Neural progenitor cell (in vitro differentiated cells): ENCODE results near the gene STRA8. TPM values are rescaled to one million over a fixed set of nuclear protein-coding genes. Genes with fewer than 3 reads are reported as not detected.
A peak's percentile ranks its signal among the peaks of the same experiment; 100 is the strongest.

Source experiments
- DNase-seq: peaks from one replicate; pipeline ENCODE4 v3.0.0-alpha.2; 2016; ENCODE audit warnings: low spot score
- H2AFZ ChIP-seq: fragments of 200-600 bp; sonication (generic); replicated peaks from 2 replicates; pipeline ENCODE4 v1.6.1; 2016; ENCODE audit warnings: antibody characterized with exemption
- H3F3A ChIP-seq: fragments of 200-600 bp; sonication (generic); 2 replicates; pipeline ENCODE4 v1.6.1; 2016; ENCODE audit warnings: antibody characterized with exemption, low read depth
- H3K27ac ChIP-seq: fragments of 200-600 bp; sonication (generic); 2 replicates; pipeline ENCODE4 v1.5.1; 2016; ENCODE audit warnings: mild to moderate bottlenecking
- H3K27me3 ChIP-seq: fragments of 200-600 bp; sonication (generic); 2 replicates; pipeline ENCODE4 v1.6.1; 2016; ENCODE audit warnings: mild to moderate bottlenecking, moderate library complexity
- H3K36me3 ChIP-seq: fragments of 200-600 bp; sonication (generic); 2 replicates; pipeline ENCODE4 v1.5.1; 2016
- H3K4me1 ChIP-seq: fragments of 200-600 bp; sonication (generic); 2 replicates; pipeline ENCODE4 v1.6.1; 2016; ENCODE audit warnings: mixed run types
- H3K4me2 ChIP-seq: fragments of 200-600 bp; sonication (generic); 2 replicates; pipeline ENCODE4 v1.6.1; 2016
- H3K4me3 ChIP-seq: fragments of 200-600 bp; sonication (generic); 2 replicates; pipeline ENCODE4 v1.5.1; 2016
- H3K79me2 ChIP-seq: fragments of 200-600 bp; sonication (generic); 2 replicates; pipeline ENCODE4 v1.6.1; 2016; ENCODE audit warnings: low read depth
- H3K9ac ChIP-seq: fragments of 200-600 bp; sonication (generic); 2 replicates; pipeline ENCODE4 v1.6.1; 2016
- H3K9me3 ChIP-seq: fragments of 200-600 bp; sonication (generic); 2 replicates; pipeline ENCODE4 v1.5.1; 2016; ENCODE audit warnings: low read depth
- H4K20me1 ChIP-seq: fragments of 200-600 bp; sonication (generic); 2 replicates; pipeline ENCODE4 v1.6.1; 2016; ENCODE audit warnings: low read depth
- H3K27ac Mint-ChIP-seq: 3 replicates; pipeline ENCODE4 v1.8.0; 2021; ENCODE audit warnings: mixed read lengths
- H3K27me3 Mint-ChIP-seq: 2 replicates; pipeline ENCODE4 v1.8.0; 2022; ENCODE audit warnings: low read depth, mild to moderate bottlenecking, inconsistent platforms, moderate library complexity, mixed read lengths; ENCODE audit not compliant: insufficient read depth
- H3K36me3 Mint-ChIP-seq: 3 replicates; pipeline ENCODE4 v1.8.0; 2021; ENCODE audit warnings: mixed read lengths
- H3K4me1 Mint-ChIP-seq: 3 replicates; pipeline ENCODE4 v1.8.0; 2021; ENCODE audit warnings: mixed read lengths
- H3K4me3 Mint-ChIP-seq: 3 replicates; pipeline ENCODE4 v1.8.0; 2021; ENCODE audit warnings: mild to moderate bottlenecking, moderate library complexity, mixed read lengths
- H3K9me3 Mint-ChIP-seq: 3 replicates; pipeline ENCODE4 v1.8.0; 2020; ENCODE audit warnings: mixed read lengths
- CTCF ChIP-seq: fragments of 200-600 bp; sonication (generic); IDR thresholded peaks from 2 replicates; pipeline ENCODE4 v1.5.1; 2017; ENCODE audit warnings: antibody characterized with exemption, mild to moderate bottlenecking
- EZH2 ChIP-seq: fragments of 200-600 bp; sonication (generic); IDR thresholded peaks from 2 replicates; pipeline ENCODE4 v1.6.1; 2017; ENCODE audit warnings: antibody characterized with exemption, mild to moderate bottlenecking, moderate library complexity
- EZH2phosphoT487 ChIP-seq: fragments of 200-600 bp; sonication (generic); IDR thresholded peaks from 2 replicates; pipeline ENCODE4 v1.6.1; 2017; ENCODE audit warnings: antibody characterized with exemption
- microRNA-seq: library from miRNA; unstranded; fragments of <30 nt; microRNA quantifications from one replicate; pipeline ENCODE4, GENCODE V29; 2016
- small RNA-seq: library from RNA; depleted of rRNA; stranded (forward); fragments of <200 nt; gene quantifications from one replicate; pipeline ENCODE3, GENCODE V24; 2015
- total RNA-seq: library from RNA; depleted of rRNA; stranded (reverse); fragments of >200 nt; gene quantifications from 2 replicates; pipeline ENCODE4 v1.2.3, GENCODE V29; 2015; ENCODE audit warnings: low replicate concordance

Gene STRA8
- total RNA-seq, 1 donor from 2014 or later, result not detected

GRCh38 chr7:135299235-135299634 is 65.6 kb downstream of the STRA8 start:
- Histone ChIP-seq H3K9ac (no peak overlapping the region), H3K4me1 (peaks cover 21% of the 10 kb centered on the region), H3K4me2 (peak overlapping the region; percentile 32), H2AFZ (no peak overlapping the region), H3K27me3 (no peaks in the 10 kb centered on the region), H3F3A (no peaks in the 10 kb centered on the region), H3K4me3 (no peak overlapping the region), H3K9me3 (peaks cover 6% of the 10 kb centered on the region), H3K79me2 (no peaks in the 10 kb centered on the region), H3K36me3 (no peaks in the 10 kb centered on the region), H3K27ac (no peak overlapping the region), H4K20me1 (no peaks in the 10 kb centered on the region)
- Mint-ChIP-seq H3K27me3 (peaks cover 3% of the 10 kb centered on the region), H3K9me3 (peaks cover 24% of the 10 kb centered on the region), H3K4me3 (no peak overlapping the region), H3K36me3 (no peaks in the 10 kb centered on the region), H3K27ac (no peak overlapping the region), H3K4me1 (peaks cover 34% of the 10 kb centered on the region)
- TF ChIP-seq EZH2 (no peak), EZH2phosphoT487 (no peak)
- peak; percentile 50 for DNase-seq

GRCh38 chr7:135300913-135301765 is 67.5 kb downstream of the STRA8 start:
- Mint-ChIP-seq H3K4me3 (no peak overlapping the region), H3K9me3 (peaks cover 20% of the 10 kb centered on the region), H3K36me3 (no peaks in the 10 kb centered on the region), H3K27ac (peak overlapping the region; percentile 59), H3K4me1 (peaks cover 34% of the 10 kb centered on the region), H3K27me3 (peaks cover 6% of the 10 kb centered on the region)
- Histone ChIP-seq H3K9ac (no peak overlapping the region), H3K36me3 (no peaks in the 10 kb centered on the region), H3K27me3 (no peaks in the 10 kb centered on the region), H3K9me3 (peaks cover 6% of the 10 kb centered on the region), H3K4me1 (peaks cover 21% of the 10 kb centered on the region), H3K79me2 (no peaks in the 10 kb centered on the region), H4K20me1 (no peaks in the 10 kb centered on the region), H3K4me3 (no peak overlapping the region), H3K27ac (no peak overlapping the region), H3F3A (no peaks in the 10 kb centered on the region), H2AFZ (no peak overlapping the region), H3K4me2 (no peak overlapping the region)
- TF ChIP-seq EZH2phosphoT487 (no peak), EZH2 (no peak), CTCF (no peak)
- no peak for DNase-seq

Small RNAs within 50 kb of the gene (microRNA-seq; reads per million reads assigned to microRNA genes)
- gene MIR6509, result 0.54 reads per million

Small RNAs within 50 kb of the gene (small RNA-seq; reads per million reads assigned to genes)
- not detected for gene MIR6509

Other genes starting within 250 kb of the STRA8 start
- gene AGBL3, start 247.3 kb upstream of the STRA8 start, total RNA-seq, result 0.58 and 2.1 TPM in 2 replicates
- gene TMEM140, start 85.8 kb upstream of the STRA8 start, total RNA-seq, result not detected in 2 replicates
- 26.9 and 52.2 TPM in 2 replicates for gene CYREN, start 63.1 kb upstream of the STRA8 start, total RNA-seq
- 5.4 and 7.2 TPM in 2 replicates for gene WDR91, start 22.3 kb upstream of the STRA8 start, total RNA-seq